AG09309 (cell line): ENCODE measurements around the gene PDLIM5.

Source experiments
- DNase-seq: peaks from one replicate; pipeline ENCODE4 v3.0.0-alpha.2; 2010; ENCODE audit warnings: low read depth
- H3K4me3 ChIP-seq: 2 replicates; pipeline ENCODE4 v1.5.1; 2011; ENCODE audit warnings: mild to moderate bottlenecking, low read depth, low read length, moderate library complexity; ENCODE audit not compliant: control insufficient read depth
- TF ChIP-seq, protein P1 (sequence below): IDR thresholded peaks from 2 replicates; pipeline ENCODE4 v1.5.1; 2011; ENCODE audit warnings: mild to moderate bottlenecking, low read depth, low read length, inconsistent platforms; ENCODE audit not compliant: insufficient read depth, control insufficient read depth; ENCODE audit errors: missing control alignments

The PDLIM5 gene

DNA sequence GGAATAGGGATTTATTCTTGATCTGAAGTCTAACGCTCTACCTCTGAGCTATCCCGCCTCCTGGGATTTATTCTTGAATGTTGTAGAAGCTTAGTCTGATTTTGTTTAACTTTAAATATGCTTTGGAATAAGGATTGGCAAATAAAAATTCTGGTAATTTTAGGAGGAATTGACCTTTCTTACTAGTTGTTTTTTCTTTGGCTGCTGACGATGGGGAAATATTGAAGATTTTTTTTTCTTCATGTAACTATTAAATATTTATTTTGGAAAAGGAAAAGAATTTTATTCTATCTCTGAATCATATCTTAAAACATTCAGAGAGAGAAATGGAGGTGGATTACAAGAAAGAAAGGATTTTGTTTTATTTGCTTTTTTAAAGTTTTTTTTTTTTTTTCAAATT lies 122.9 kb downstream of the PDLIM5 start:
- H3K4me3 ChIP-seq: no peak overlapping the region
- TF ChIP-seq, protein P1, sequence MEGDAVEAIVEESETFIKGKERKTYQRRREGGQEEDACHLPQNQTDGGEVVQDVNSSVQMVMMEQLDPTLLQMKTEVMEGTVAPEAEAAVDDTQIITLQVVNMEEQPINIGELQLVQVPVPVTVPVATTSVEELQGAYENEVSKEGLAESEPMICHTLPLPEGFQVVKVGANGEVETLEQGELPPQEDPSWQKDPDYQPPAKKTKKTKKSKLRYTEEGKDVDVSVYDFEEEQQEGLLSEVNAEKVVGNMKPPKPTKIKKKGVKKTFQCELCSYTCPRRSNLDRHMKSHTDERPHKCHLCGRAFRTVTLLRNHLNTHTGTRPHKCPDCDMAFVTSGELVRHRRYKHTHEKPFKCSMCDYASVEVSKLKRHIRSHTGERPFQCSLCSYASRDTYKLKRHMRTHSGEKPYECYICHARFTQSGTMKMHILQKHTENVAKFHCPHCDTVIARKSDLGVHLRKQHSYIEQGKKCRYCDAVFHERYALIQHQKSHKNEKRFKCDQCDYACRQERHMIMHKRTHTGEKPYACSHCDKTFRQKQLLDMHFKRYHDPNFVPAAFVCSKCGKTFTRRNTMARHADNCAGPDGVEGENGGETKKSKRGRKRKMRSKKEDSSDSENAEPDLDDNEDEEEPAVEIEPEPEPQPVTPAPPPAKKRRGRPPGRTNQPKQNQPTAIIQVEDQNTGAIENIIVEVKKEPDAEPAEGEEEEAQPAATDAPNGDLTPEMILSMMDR: no peak
- DNase-seq: no peak

DNA sequence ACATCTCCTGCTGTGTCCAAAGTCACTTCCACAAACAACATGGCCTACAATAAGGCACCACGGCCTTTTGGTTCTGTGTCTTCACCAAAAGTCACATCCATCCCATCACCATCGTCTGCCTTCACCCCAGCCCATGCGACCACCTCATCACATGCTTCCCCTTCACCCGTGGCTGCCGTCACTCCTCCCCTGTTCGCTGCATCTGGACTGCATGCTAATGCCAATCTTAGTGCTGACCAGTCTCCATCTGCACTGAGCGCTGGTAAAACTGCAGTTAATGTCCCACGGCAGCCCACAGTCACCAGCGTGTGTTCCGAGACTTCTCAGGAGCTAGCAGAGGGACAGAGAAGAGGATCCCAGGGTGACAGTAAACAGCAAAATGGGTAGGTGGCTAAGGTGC lies 123.9 kb downstream of the PDLIM5 start:
- TF ChIP-seq, protein P1: no peak
- H3K4me3 ChIP-seq: no peak overlapping the region
- DNase-seq: no peak

DNA sequence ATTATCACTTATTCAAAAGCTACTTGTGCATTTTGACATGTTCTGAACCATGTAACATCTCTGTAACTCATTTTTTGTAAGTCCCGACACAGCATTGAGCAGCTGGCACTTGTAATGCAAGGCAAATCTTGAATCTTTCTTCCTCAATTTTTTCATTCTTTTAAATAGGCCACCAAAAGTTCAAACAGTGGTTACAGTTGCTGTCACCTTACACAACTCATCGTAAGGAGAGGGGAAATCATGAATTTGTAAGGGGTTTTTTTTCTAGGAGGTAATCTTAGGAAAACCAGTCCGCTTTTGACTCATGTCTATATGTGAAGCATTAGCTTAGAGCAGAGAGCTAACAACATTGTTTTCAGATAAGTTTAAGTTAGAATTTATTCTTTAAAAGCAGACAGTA lies 124.5 kb downstream of the PDLIM5 start:
- TF ChIP-seq, protein P1: no peak
- DNase-seq: no peak
- no peak overlapping the region for H3K4me3 ChIP-seq

DNA sequence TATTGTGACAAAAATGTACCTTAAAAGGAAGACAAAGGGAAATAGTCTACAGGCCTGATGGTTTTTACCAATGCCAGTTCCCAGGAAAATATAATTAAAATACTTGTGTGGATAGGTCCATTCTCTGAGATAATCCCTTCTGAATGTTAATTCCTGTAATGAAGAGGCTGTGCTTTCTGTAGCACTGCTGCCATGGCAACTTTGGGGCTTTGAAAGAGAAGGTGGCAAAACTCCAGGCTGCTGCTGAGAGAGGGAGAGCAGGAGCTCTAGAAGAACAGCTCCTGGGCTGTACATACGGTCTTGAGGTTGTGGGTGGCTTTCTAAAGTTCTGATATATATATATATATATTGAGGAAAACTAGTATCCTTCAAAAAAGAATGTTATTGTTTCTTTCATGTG lies 125.4 kb downstream of the PDLIM5 start:
- no peak overlapping the region for H3K4me3 ChIP-seq
- TF ChIP-seq, protein P1: no peak
- DNase-seq: no peak

DNA sequence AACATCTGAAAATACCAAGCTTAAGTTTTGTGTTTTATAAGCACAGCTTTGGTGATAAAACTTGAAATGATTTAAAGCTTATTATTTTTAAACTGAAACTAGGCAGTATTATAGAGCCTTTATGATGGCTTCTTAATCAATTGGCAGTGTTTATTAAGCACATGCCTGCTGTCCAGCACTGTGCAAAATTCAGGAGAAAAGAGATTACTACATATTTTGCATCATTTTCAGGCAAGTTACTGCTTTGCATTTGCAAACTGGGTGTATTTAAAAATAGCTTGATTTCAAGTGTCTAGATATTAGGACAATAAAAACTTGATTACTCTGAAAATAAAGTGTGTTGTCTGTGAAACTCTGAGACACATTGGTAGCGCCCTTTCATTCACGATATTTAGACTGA lies 126.5 kb downstream of the PDLIM5 start:
- DNase-seq: no peak
- H3K4me3 ChIP-seq: no peak overlapping the region
- TF ChIP-seq, protein P1: no peak

DNA sequence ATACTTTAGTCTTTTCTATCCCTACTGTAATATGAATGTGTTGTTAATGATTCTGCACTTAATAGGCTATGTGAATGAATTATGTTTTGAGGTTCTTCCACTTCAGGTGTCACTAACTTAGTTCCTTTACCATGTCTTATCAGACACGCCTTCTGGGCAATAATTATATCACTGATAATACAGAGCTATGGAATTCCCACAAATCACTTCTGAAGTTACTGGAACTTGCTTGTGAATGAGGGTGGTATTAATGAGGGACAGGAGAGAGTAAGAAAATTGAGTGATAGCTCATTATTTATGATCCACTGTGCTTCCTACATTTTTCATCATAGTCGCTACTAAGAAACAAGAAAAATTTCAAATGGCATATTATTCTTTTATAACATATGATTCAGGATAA lies 130.0 kb downstream of the PDLIM5 start:
- no peak for DNase-seq
- H3K4me3 ChIP-seq: no peak overlapping the region
- TF ChIP-seq, protein P1: no peak

DNA sequence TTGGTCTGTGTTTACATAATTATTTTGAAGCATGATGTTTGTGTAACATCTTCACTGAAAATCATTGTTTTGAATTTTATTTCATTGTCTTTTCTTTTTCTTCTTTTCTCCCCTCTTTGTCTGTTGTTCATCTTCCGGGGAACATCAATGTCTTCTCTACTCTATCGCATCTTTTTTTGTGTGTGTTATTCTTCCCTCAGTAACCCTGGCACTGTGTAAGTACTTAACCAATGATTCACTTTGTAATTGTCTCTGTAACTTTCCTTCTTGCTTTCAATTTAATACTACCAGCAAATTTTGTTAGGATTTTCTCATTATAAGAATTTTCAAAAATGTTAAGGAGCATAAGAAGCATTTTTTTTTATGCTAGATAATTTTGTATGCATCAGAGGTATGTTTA lies 130.8 kb downstream of the PDLIM5 start:
- DNase-seq: no peak
- TF ChIP-seq, protein P1: no peak
- H3K4me3 ChIP-seq: no peak overlapping the region
